Fibroblast of mammary gland (primary cell): ENCODE data around the gene ASPA.

Experiments used
- DNase-seq: peaks from one replicate; pipeline ENCODE4 v3.0.0-alpha.2; 2010; ENCODE audit warnings: low read depth
- H3K4me3 ChIP-seq: 2 replicates; pipeline ENCODE4 v1.5.1; 2011; ENCODE audit warnings: low read depth, mild to moderate bottlenecking, low read length, moderate library complexity; ENCODE audit not compliant: control insufficient read depth
- CTCF ChIP-seq: conservative IDR thresholded peaks from 2 replicates; pipeline ENCODE4 v1.5.1; 2011; ENCODE audit warnings: low read depth, low read length, inconsistent platforms; ENCODE audit not compliant: control insufficient read depth, insufficient read depth

Gene ASPA

GRCh38 chr17:3544365-3544764 is 68.6 kb downstream of the ASPA start:
- no peak for DNase-seq
- TF ChIP-seq CTCF = no peak
- H3K4me3 ChIP-seq = no peak overlapping the region

GRCh38 chr17:3545151-3545550 is 69.4 kb downstream of the ASPA start:
- TF ChIP-seq CTCF = no peak
- H3K4me3 ChIP-seq = no peak overlapping the region
- DNase-seq = no peak

GRCh38 chr17:3546521-3546920 is 70.7 kb downstream of the ASPA start:
- no peak for DNase-seq
- H3K4me3 ChIP-seq = no peak overlapping the region
- TF ChIP-seq CTCF = no peak

- no peak for DNase-seq
- no peak for TF ChIP-seq CTCF
- no peak overlapping the region for H3K4me3 ChIP-seq
These were observed 71.2 kb downstream of the ASPA start for GRCh38 chr17:3546997-3547396.

- TF ChIP-seq CTCF = no peak
- DNase-seq = no peak
- H3K4me3 ChIP-seq = no peak overlapping the region
These were observed 71.8 kb downstream of the ASPA start for GRCh38 chr17:3547628-3548027.

- TF ChIP-seq CTCF = no peak
- DNase-seq = no peak
- H3K4me3 ChIP-seq = no peak overlapping the region
These were observed 73.9 kb downstream of the ASPA start for GRCh38 chr17:3549610-3550162.

GRCh38 chr17:3551189-3551588 is 75.4 kb downstream of the ASPA start:
- no peak for TF ChIP-seq CTCF

More at GRCh38 chr17:3551189-3551588, 75.4 kb downstream of the ASPA start:
- no peak for DNase-seq
- no peak overlapping the region for H3K4me3 ChIP-seq
